CD4-positive, CD25-positive, alpha-beta regulatory T cell (primary cell): ENCODE results near the gene CAPN10. TPM values are rescaled to one million over a fixed set of nuclear protein-coding genes. Genes with fewer than 3 reads are reported as not detected.

ENCODE experiments used
- ATAC-seq, 2 donors: fragments of 150-1000 bp; cut with Tn5 transposase; one replicate each; pipeline ENCODE4 v1.10.0; 2021; ENCODE audit warnings: low read depth in 2 of 2, moderate number of reproducible peaks in 2 of 2, moderate library complexity in 1 of 2
- DNase-seq, 3 donors: peaks; one replicate each; pipeline versions ENCODE4 v3.0.0 to v3.0.0-alpha.2; 2012 to 2022; ENCODE audit warnings: mixed read lengths in 1 of 3
- H3K27ac ChIP-seq: one replicate; pipeline ENCODE4 v1.7.0; 2013; ENCODE audit warnings: mild to moderate bottlenecking, low read length; ENCODE audit not compliant: insufficient read depth, poor library complexity, severe bottlenecking
- H3K27me3 ChIP-seq: one replicate; pipeline ENCODE4 v1.7.0; 2013; ENCODE audit warnings: low read length; ENCODE audit not compliant: control insufficient read depth, insufficient read depth
- H3K36me3 ChIP-seq: one replicate; pipeline ENCODE4 v1.7.0; 2013; ENCODE audit warnings: mild to moderate bottlenecking, low read length, moderate library complexity; ENCODE audit not compliant: control insufficient read depth, insufficient read depth
- H3K4me1 ChIP-seq: 2 replicates; pipeline ENCODE4 v1.7.0; 2013; ENCODE audit warnings: mild to moderate bottlenecking, low read length; ENCODE audit not compliant: insufficient read depth, control insufficient read depth, poor library complexity, severe bottlenecking
- H3K4me3 ChIP-seq: one replicate; pipeline ENCODE4 v1.7.0; 2013; ENCODE audit warnings: low read depth, mild to moderate bottlenecking, low read length, moderate library complexity
- H3K9me3 ChIP-seq, 2 experiments: 1 replicate in 1 of 2; 2 replicates in 1 of 2; pipeline ENCODE4 v1.7.0; 2013; ENCODE audit warnings: low read length in 2 of 2, mild to moderate bottlenecking in 1 of 2, moderate library complexity in 1 of 2; ENCODE audit not compliant: control insufficient read depth in 2 of 2
- H3K27ac Mint-ChIP-seq, 3 donors: one replicate each; pipeline ENCODE4 v1.8.0; 2020 to 2022; ENCODE audit warnings: mild to moderate bottlenecking in 3 of 3, mixed read lengths in 3 of 3, moderate library complexity in 2 of 3
- H3K27me3 Mint-ChIP-seq: one replicate; pipeline ENCODE4 v1.8.0; 2022; ENCODE audit warnings: mild to moderate bottlenecking, mixed read lengths
- H3K36me3 Mint-ChIP-seq: one replicate; pipeline ENCODE4 v1.8.0; 2020; ENCODE audit warnings: mixed read lengths
- H3K4me1 Mint-ChIP-seq, 4 donors: one replicate each; pipeline ENCODE4 v1.8.0; 2020 to 2022; ENCODE audit warnings: mixed read lengths in 4 of 4, mild to moderate bottlenecking in 1 of 4
- H3K4me3 Mint-ChIP-seq, 4 donors: one replicate each; pipeline ENCODE4 v1.8.0; 2020 to 2022; ENCODE audit warnings: mild to moderate bottlenecking in 4 of 4, mixed read lengths in 4 of 4, moderate library complexity in 3 of 4
- H3K9me3 Mint-ChIP-seq, 7 donors: one replicate each; pipeline ENCODE4 v1.8.0; 2020 to 2022; ENCODE audit warnings: mixed read lengths in 7 of 7, mild to moderate bottlenecking in 3 of 7, moderate library complexity in 2 of 7
- polyA plus RNA-seq, 4 donors: library from polyadenylated mRNA; unstranded; fragments of 300-500 nt; fragmentation: Illumina TruSeq; gene quantifications; one replicate each; pipeline ENCODE4 v1.2.3, GENCODE V29; 2021
- total RNA-seq: library from RNA; stranded (reverse); gene quantifications from one replicate; pipeline ENCODE4 v1.2.3, GENCODE V29; 2022

CAPN10 gene
- total and polyA plus RNA-seq, 5 donors from 2014 or later, result 6.8 to 64.6 (median 7.8) TPM

GRCh38 chr2:240601831-240602160, 15.3 kb downstream of the CAPN10 start:
- Mint-ChIP-seq H3K4me1 (no peaks in the 10 kb centered on the region), H3K4me3 (no peak overlapping the region), H3K9me3 (no peaks in the 10 kb centered on the region), H3K27me3 (no peaks in the 10 kb centered on the region), H3K36me3 (peaks cover 12% of the 10 kb centered on the region), H3K27ac (no peak overlapping the region)
- DNase-seq (no peak), ATAC-seq (no peak)
- H3K9me3 ChIP-seq, result no peaks in the 10 kb centered on the region
- H3K27me3 ChIP-seq, result no peaks in the 10 kb centered on the region
- peaks cover 17% of the 10 kb centered on the region for H3K36me3 ChIP-seq
- no peaks in the 10 kb centered on the region for H3K4me1 ChIP-seq
- no peak overlapping the region for H3K4me3 ChIP-seq
- H3K27ac ChIP-seq, result no peak overlapping the region

DNA sequence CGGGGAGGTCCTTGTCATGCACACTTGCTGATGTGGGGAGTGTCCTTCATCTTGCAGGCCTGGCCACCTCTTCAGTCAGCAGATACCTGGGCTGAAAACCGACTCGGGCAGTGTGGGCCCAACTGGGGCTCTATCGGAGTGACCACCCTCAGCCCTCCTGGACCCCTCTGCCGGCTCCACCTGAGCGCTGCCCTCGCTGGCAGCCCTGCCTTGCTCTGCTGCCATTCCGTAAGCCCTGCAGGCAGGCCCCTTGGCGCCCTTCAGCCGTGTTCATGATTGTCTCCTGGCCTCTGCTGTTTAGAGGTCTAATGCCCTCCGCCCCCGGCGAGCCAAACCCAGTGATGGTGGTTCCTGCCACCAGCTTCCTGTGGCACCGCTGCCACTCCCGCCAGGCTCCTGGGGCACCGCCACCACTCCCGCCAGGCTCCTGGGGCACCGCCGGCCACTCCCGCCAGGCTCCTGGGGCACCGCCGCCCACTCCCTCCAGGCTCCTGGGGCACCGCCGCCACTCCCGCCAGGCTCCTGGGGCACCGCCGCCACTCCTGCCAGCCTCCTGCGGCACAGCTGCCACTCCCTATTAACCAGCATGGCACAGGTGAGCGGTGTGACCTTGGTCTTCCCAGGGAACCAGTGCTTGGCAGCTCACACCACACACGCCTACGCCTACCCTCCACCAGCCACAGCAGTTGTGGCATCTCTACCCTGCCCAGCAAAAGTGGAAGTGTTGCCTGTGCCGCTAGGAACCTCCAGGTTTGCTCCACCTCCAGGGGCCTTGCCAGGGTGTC, 15.9 kb downstream of the CAPN10 start:
- Histone ChIP-seq H3K27me3 (no peaks in the 10 kb centered on the region), H3K36me3 (peaks cover 17% of the 10 kb centered on the region), H3K9me3 (no peaks in the 10 kb centered on the region), H3K4me3 (no peak overlapping the region), H3K4me1 (no peaks in the 10 kb centered on the region), H3K27ac (no peak overlapping the region)
- DNase-seq (no peak), ATAC-seq (no peak)
- Mint-ChIP-seq H3K27ac (no peak overlapping the region), H3K4me3 (peak overlapping the region in 1 of 4 donors; percentile 15), H3K27me3 (no peaks in the 10 kb centered on the region), H3K9me3 (no peaks in the 10 kb centered on the region), H3K36me3 (peaks cover 13% of the 10 kb centered on the region), H3K4me1 (no peaks in the 10 kb centered on the region)

- Mint-ChIP-seq H3K27ac (peak overlapping the region in 1 of 3 donors; percentile 66), H3K4me3 (no peak overlapping the region), H3K36me3 (peaks cover 13% of the 10 kb centered on the region), H3K9me3 (no peaks in the 10 kb centered on the region), H3K4me1 (no peaks in the 10 kb centered on the region), H3K27me3 (no peaks in the 10 kb centered on the region)
- no peak for ATAC-seq
- Histone ChIP-seq H3K27ac (no peak overlapping the region), H3K4me1 (no peaks in the 10 kb centered on the region), H3K4me3 (no peak overlapping the region), H3K27me3 (no peaks in the 10 kb centered on the region), H3K36me3 (peaks cover 13% of the 10 kb centered on the region), H3K9me3 (no peaks in the 10 kb centered on the region)
- no peak for DNase-seq
Observed at GRCh38 chr2:240603081-240603835, 16.7 kb downstream of the CAPN10 start.

- H3K36me3 ChIP-seq, result peaks cover 10% of the 10 kb centered on the region
- Mint-ChIP-seq H3K27me3 (no peaks in the 10 kb centered on the region), H3K9me3 (no peaks in the 10 kb centered on the region), H3K36me3 (peaks cover 13% of the 10 kb centered on the region), H3K4me3 (no peak overlapping the region), H3K27ac (no peak overlapping the region), H3K4me1 (no peaks in the 10 kb centered on the region)
- no peak overlapping the region for H3K4me3 ChIP-seq
- no peaks in the 10 kb centered on the region for H3K4me1 ChIP-seq
- H3K27me3 ChIP-seq, result no peaks in the 10 kb centered on the region
- H3K27ac ChIP-seq, result no peak overlapping the region
- DNase-seq (no peak), ATAC-seq (no peak)
- no peaks in the 10 kb centered on the region for H3K9me3 ChIP-seq
Observed at GRCh38 chr2:240603846-240604245, 17.3 kb downstream of the CAPN10 start.

DNA sequence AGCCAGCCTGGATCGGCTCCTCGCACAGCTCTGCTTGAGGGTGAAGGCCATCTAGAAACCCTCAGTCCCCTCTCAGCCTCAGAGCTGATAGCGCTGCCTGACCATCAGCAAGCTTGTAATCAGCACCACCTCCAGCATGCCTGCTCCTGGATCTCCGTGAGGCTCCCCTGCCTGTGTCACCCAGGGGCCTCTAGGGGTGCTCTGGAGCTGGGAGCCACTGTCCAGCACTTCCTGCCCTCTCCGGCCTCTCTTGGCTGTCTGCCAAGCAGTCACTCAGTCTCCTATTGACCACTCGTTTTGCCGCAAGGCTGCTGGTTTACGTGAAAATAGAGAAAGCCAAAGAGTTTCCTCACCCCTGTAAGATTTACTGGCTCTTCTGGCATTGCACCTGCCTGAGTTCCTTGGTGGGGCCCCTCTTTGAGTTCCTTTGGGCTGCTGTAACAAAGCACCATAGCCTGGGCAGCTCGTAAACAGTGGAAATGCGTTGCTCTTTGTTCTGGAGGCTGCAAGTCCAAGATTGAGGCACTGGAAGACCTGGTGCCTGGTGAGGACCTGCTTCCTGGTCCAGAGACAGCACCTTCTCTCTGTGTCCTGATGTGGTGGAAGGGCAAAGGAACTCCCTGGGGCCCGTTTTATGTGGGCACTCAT, 17.9 kb downstream of the CAPN10 start:
- Histone ChIP-seq H3K4me1 (no peaks in the 10 kb centered on the region), H3K9me3 (no peaks in the 10 kb centered on the region), H3K4me3 (no peak overlapping the region), H3K36me3 (peaks cover 7% of the 10 kb centered on the region), H3K27me3 (no peaks in the 10 kb centered on the region), H3K27ac (no peak overlapping the region)
- DNase-seq (no peak), ATAC-seq (no peak)
- Mint-ChIP-seq H3K36me3 (peaks cover 13% of the 10 kb centered on the region), H3K4me1 (no peaks in the 10 kb centered on the region), H3K27ac (no peak overlapping the region), H3K27me3 (no peaks in the 10 kb centered on the region), H3K4me3 (no peak overlapping the region), H3K9me3 (no peaks in the 10 kb centered on the region)

DNA sequence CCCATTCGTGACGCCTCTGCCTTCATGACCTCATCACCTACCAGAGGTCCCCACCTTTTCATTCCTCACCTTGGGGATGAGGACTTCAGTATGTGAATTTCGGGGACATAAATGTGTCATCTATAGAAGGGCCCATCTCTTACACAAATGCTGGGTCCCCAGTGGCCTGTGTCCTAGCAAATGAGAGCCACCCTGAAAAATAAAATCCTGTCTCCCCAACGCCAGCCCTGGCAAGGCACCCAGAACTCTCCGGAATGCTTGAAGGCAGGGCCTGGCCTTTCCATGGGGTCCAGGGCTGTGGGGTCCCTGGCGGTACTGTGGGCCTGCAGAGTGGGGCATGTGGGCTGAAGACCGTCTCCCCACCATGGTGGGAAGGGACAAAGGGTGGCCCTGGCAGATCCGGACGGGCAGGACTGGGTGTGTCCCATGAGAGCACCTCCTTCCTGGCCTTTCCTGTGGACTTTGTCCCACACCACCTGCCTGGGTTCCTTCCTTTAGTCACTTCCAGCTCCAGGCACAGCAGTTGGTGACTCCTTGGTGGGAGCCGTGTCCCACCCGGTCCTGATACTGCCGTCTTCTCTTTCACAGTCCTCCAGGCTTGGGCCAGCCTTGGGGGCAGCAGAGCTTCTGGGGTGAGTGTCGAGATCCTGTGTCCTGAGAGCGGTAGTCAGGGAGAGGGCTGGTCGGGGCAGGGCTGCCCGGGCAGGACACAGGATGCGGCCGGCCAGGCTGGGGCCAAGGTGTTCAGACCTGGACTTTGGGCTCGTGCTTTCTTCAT, 18.6 kb downstream of the CAPN10 start:
- H3K27ac ChIP-seq, result no peak overlapping the region
- no peaks in the 10 kb centered on the region for H3K9me3 ChIP-seq
- ATAC-seq (no peak), DNase-seq (no peak)
- no peaks in the 10 kb centered on the region for H3K9me3 Mint-ChIP-seq
- H3K36me3 Mint-ChIP-seq, result peaks cover 7% of the 10 kb centered on the region
- H3K4me1 ChIP-seq, result no peaks in the 10 kb centered on the region
- no peaks in the 10 kb centered on the region for H3K27me3 ChIP-seq
- H3K4me3 ChIP-seq, result no peak overlapping the region
- H3K4me3 Mint-ChIP-seq, result no peak overlapping the region
- H3K27me3 Mint-ChIP-seq, result no peaks in the 10 kb centered on the region
- no peak overlapping the region for H3K27ac Mint-ChIP-seq
- peaks cover under 1% of the 10 kb centered on the region for H3K36me3 ChIP-seq
- H3K4me1 Mint-ChIP-seq, result no peaks in the 10 kb centered on the region

DNA sequence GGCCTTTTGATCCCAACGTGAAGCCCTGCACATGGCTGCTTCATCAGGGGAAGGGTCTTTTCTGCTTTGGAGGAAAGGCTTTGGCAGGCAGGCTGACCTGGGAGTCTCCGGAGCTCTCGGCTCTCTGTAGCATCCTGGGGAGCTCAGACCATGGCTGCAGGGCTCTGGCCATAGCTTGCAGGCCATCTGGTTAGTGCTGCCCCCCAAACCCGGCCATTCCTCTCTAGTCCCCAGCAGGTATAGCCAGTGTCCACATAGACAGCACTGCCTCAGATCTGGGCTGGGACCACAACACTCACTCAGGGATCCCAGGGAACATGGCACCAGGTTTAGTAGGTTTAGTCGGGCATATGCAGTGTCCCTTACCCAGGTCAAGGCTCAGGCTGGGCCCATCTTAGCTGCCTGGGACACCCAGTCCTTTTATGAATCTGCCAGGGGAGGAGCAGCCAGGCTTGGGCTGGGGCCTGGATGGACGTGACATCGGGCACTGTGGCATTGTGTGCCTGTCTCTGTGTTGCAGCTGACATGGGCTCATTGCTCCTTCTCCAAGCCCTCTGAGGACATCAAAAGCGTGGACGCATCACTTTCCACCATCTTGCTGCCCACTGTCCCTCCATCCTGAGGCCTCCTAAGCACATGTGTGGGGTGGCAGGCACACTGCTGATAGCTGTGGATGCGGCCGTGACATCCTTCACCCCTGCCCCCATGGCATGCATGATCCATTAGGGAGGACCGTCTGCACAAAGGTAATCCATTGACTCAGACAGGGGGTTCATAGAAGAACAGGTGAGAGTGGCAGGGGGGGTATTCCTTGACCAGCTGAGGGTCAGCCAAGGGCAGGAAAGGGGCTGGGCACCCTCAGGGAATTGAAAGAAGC, 19.6 kb downstream of the CAPN10 start:
- peak overlapping the region in 1 of 3 donors; percentile 22 for H3K27ac Mint-ChIP-seq
- H3K36me3 Mint-ChIP-seq, result peaks cover 7% of the 10 kb centered on the region
- Histone ChIP-seq H3K4me1 (no peaks in the 10 kb centered on the region), H3K36me3 (no peaks in the 10 kb centered on the region), H3K27ac (no peak overlapping the region), H3K27me3 (no peaks in the 10 kb centered on the region), H3K9me3 (no peaks in the 10 kb centered on the region), H3K4me3 (no peak overlapping the region)
- no peaks in the 10 kb centered on the region for H3K9me3 Mint-ChIP-seq
- ATAC-seq (no peak), DNase-seq (no peak)
- no peak overlapping the region for H3K4me3 Mint-ChIP-seq
- H3K27me3 Mint-ChIP-seq, result no peaks in the 10 kb centered on the region
- H3K4me1 Mint-ChIP-seq, result peaks cover 0 to 2% (median under 1%) of the 10 kb centered on the region in 4 donors
